Measurements from ENCODE around the gene ZNF185. TPM values are rescaled to one million over a fixed set of nuclear protein-coding genes. Genes with fewer than 3 reads are reported as not detected.

The ZNF185 gene
- 1.3 TPM in 2 replicates for total RNA-seq (2012; rRNA removed)

DNA sequence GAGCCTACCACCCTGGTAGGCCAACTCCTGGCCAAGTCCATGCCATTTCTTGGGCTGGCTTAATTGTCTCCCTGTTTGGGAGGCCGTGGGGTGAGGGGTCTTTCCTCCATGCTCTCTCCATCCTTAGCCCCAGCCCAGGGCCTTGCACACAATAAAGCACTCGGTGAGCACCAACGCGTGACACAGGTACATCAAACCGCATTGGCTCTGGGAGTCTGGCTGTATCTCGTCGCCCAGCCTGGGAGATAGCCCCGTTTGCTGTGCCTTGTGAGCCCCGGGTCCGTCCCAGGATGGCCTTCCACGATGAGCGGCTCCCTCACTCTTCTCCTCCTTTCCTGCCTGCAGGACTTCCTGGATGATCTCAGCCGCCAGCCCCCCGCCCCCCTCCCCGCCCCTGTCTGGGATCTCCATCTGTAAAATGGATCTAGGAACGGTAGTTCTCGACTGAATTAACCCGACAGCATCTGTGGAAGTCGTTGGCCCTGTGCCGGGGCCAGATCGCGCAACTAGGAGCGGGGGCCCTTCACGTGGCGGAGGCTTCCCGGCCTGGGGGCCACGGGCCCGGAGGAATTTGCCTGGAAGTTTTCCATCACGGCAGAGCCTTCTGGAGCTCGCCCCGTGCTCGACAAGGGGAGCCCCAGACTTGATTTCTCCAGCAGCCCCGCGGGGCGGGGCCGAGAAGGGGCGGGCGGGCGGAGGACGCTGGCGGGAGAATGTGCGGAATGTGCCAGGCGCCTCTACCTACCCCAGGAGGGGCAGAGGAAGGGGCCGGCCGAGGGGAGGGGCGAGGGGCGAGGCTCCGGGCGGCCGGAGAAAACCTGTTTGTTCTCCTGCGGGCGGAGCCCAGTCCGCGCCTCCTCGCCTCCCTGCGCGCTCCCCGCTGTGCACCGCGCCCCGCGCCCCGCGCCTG is at the start of gene ZNF185:
Gene ZNF185 (plus strand): TSS at position 846 of the 910 bp plus-strand sequence. CDS start 16,423 bp downstream, outside the sequence.
- Histone ChIP-seq H3K4me2 (ENCODE audit: low read length) (peak within 1 kb of the TSS; percentile 65), H3K4me3 (ENCODE audit: low read length) (peak within 1 kb of the TSS; percentile 56), H3K4me1 (ENCODE audit: control insufficient read depth, insufficient read depth, low read length) (peaks cover 15% of the 10 kb centered on the region), H3K9ac (ENCODE audit: low read depth, low read length) (peak within 1 kb of the TSS; percentile 3), H3K27me3 (ENCODE audit: control insufficient read depth, insufficient read depth, low read length) (peaks cover 4% of the 10 kb centered on the region), H3K36me3 (ENCODE audit: insufficient read depth, low read length) (no peaks in the 10 kb centered on the region), H3K9me3 (replicated peaks; ENCODE audit: low read length) (no peaks in the 10 kb centered on the region)

DNA sequence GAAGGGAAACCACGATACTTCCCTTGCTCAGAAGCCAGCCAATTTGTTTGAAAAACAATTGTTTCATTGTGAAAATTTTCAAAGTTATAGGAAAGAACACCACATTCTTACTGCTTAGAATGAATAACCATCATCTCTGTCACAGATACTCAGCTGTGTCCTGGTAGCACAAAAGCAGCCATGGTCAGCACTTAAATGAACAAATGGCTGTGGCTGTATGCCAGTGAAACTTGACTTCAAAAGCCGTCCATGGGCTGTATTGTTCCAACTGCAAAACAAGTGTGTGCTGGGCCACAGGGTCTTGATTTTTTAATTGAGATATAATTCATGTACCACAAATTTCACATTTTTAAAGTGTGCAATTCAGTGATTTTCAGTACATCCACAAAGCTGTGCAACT is 47.4 kb upstream of the ZNF185 start:
- no peaks in the 10 kb centered on the region for H3K27me3 ChIP-seq (ENCODE audit: control insufficient read depth, insufficient read depth, low read length)
- no peak overlapping the region for H3K9ac ChIP-seq (ENCODE audit: low read depth, low read length)
- no peak overlapping the region for H3K4me3 ChIP-seq (ENCODE audit: low read length)
- peaks cover 4% of the 10 kb centered on the region for H3K36me3 ChIP-seq (ENCODE audit: insufficient read depth, low read length)
- H3K9me3 ChIP-seq (replicated peaks; ENCODE audit: low read length) = no peaks in the 10 kb centered on the region
- H3K4me2 ChIP-seq (ENCODE audit: low read length) = no peak overlapping the region
- H3K4me1 ChIP-seq (ENCODE audit: control insufficient read depth, insufficient read depth, low read length) = no peaks in the 10 kb centered on the region

DNA sequence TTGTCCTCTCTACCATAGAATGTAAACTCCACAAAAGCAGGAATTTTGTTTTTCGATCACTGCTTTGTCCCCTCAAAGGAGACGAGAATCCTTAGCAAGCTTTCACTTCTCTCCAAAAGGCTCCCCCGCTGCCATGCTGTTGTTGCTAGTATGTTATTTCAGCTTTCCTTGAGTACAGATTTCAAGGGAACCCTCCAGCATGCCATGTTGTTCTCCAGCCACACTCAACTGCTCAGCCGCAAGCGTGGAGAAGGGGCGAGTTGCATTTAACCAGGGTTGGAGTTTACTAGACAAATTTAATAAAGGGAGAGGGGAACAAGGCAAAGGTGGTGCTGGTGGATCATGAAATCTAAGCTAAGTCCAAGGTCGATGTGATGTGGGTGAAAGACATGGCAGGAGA is 43.9 kb upstream of the ZNF185 start:
- H3K27me3 ChIP-seq (ENCODE audit: control insufficient read depth, insufficient read depth, low read length) = no peaks in the 10 kb centered on the region
- H3K4me1 ChIP-seq (ENCODE audit: control insufficient read depth, insufficient read depth, low read length) = no peaks in the 10 kb centered on the region
- H3K9me3 ChIP-seq (replicated peaks; ENCODE audit: low read length) = no peaks in the 10 kb centered on the region
- no peak overlapping the region for H3K4me2 ChIP-seq (ENCODE audit: low read length)
- H3K36me3 ChIP-seq (ENCODE audit: insufficient read depth, low read length) = peaks cover 13% of the 10 kb centered on the region
- H3K4me3 ChIP-seq (ENCODE audit: low read length) = no peak overlapping the region
- no peak overlapping the region for H3K9ac ChIP-seq (ENCODE audit: low read depth, low read length)

DNA sequence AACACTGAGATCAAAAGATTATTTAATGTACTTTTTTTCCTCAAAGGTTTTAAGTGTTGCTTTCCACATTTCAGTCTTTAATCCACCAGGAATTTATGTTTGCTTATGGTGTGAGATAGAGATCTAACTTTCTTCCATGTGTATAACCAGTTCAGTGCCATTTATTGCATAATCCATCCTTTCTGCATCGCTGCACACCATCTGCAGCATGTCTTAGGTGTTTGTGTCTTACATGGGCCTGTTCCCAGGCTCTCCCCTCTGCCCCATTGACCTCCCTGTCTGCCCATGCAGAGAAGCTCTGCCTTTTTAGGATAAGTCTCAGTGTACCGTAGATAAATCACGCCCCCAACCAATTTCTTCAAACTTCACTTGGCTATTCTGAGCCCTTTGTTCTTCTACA is 36.8 kb upstream of the ZNF185 start:
- H3K36me3 ChIP-seq (ENCODE audit: insufficient read depth, low read length) = peaks cover 15% of the 10 kb centered on the region
- H3K4me3 ChIP-seq (ENCODE audit: low read length) = no peak overlapping the region
- H3K9me3 ChIP-seq (replicated peaks; ENCODE audit: low read length) = no peaks in the 10 kb centered on the region
- H3K27me3 ChIP-seq (ENCODE audit: control insufficient read depth, insufficient read depth, low read length) = no peaks in the 10 kb centered on the region
- H3K4me1 ChIP-seq (ENCODE audit: control insufficient read depth, insufficient read depth, low read length) = no peaks in the 10 kb centered on the region
- no peak overlapping the region for H3K9ac ChIP-seq (ENCODE audit: low read depth, low read length)
- no peak overlapping the region for H3K4me2 ChIP-seq (ENCODE audit: low read length)

DNA sequence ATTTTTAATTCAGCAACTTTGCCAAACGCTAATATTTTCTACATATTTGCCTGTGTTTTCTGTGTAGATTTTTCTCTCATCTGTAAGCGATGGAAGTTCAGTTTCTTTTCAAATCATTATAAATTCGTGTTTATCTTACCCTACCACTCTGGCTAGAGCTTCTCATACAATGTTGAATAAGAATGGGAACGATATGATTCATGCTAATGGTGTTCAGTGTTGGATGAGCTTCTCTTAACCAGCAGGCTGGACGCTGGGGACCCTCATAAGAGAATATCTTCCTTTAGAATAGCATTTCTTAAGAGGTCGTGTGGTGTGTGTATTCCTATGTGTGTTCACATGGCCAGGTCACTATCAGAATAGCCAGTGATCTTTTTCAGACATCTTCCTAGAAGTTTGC is 36.0 kb upstream of the ZNF185 start:
- Histone ChIP-seq H3K36me3 (ENCODE audit: insufficient read depth, low read length) (peaks cover 15% of the 10 kb centered on the region), H3K4me2 (ENCODE audit: low read length) (no peak overlapping the region), H3K9ac (ENCODE audit: low read depth, low read length) (no peak overlapping the region), H3K9me3 (replicated peaks; ENCODE audit: low read length) (no peaks in the 10 kb centered on the region), H3K4me3 (ENCODE audit: low read length) (no peak overlapping the region), H3K27me3 (ENCODE audit: control insufficient read depth, insufficient read depth, low read length) (no peaks in the 10 kb centered on the region), H3K4me1 (ENCODE audit: control insufficient read depth, insufficient read depth, low read length) (no peaks in the 10 kb centered on the region)

DNA sequence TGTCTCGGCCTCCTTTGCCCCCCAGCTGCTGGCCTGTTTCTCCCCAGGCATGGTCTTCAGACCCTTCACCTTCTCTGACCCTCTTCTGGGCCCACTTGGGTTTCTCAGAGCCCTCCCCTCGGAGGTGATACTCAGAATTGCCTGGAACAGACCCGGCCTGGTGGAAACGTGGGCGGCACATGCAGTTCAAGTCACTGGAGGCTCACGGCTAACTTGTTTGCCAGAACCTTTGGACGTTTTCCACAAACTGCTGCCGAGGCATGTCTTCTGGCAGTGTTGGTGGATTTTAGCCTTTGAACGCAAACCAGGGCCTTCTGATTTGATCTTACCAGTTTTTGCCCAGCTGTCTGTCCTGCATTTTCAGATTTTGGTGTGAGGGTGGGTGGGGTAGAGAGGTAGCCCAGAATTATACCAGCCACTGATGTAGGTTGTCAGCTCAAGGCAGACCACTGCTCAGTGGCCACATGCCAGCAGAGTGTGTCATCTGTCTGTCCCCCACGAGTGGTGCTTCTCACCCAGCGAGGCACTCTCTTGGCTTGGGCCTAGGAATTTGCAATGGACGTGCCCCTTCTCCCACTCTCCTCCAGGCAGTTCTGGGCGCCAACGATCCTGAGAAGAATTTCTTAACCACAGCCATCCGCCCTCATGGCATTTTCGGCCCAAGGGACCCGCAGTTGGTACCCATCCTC is 32.5 kb upstream of the ZNF185 start:
- peaks cover 20% of the 10 kb centered on the region for H3K36me3 ChIP-seq (ENCODE audit: insufficient read depth, low read length)
- H3K4me3 ChIP-seq (ENCODE audit: low read length) = no peak overlapping the region
- no peaks in the 10 kb centered on the region for H3K9me3 ChIP-seq (replicated peaks; ENCODE audit: low read length)
- no peaks in the 10 kb centered on the region for H3K4me1 ChIP-seq (ENCODE audit: control insufficient read depth, insufficient read depth, low read length)
- H3K27me3 ChIP-seq (ENCODE audit: control insufficient read depth, insufficient read depth, low read length) = no peaks in the 10 kb centered on the region
- H3K9ac ChIP-seq (ENCODE audit: low read depth, low read length) = no peak overlapping the region
- H3K4me2 ChIP-seq (ENCODE audit: low read length) = no peak overlapping the region

DNA sequence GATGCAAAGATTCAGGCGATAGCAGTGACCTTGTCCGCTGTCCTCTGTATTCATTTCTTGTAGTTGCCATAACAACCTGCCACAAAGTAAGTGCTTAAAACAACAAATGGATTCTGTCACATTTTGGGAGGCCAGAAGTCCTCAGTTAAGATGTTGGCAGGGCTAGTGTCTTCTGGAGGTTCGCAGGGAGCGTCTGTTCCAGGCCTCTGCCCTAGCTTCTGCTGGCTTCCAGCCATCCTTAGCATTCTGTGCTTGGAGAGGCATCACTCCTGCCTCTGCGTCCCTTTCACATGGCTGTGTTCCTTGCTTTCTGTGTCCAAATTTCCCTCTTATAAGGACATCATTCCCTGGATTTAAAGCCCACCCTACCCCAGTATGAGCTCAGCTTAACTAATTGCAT is 31.5 kb upstream of the ZNF185 start:
- H3K4me2 ChIP-seq (ENCODE audit: low read length) = no peak overlapping the region

DNA sequence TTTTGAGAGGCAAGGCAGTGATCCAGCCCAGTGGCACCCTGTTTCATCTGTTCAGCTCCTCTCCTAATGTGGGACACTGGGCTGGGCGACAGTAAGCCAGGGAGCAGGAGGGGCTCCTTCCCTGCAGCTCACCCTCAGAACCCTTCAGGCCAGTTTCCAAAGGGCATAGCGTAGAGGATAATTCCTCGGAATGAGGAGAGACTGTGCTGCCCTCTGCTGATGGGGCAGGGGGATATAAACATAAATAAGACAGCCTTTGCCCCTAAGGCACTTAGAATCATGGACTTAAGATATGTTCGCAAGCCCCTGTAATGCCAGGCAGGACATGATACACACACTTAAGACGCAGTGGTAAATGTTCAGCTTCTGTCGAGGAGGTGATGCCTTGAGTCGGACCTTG is 27.9 kb upstream of the ZNF185 start:
- H3K36me3 ChIP-seq (ENCODE audit: insufficient read depth, low read length) = peaks cover 14% of the 10 kb centered on the region
- H3K27me3 ChIP-seq (ENCODE audit: control insufficient read depth, insufficient read depth, low read length) = no peaks in the 10 kb centered on the region
- no peak overlapping the region for H3K9ac ChIP-seq (ENCODE audit: low read depth, low read length)
- no peak overlapping the region for H3K4me3 ChIP-seq (ENCODE audit: low read length)
- no peak overlapping the region for H3K4me2 ChIP-seq (ENCODE audit: low read length)
- H3K4me1 ChIP-seq (ENCODE audit: control insufficient read depth, insufficient read depth, low read length) = no peaks in the 10 kb centered on the region
- H3K9me3 ChIP-seq (replicated peaks; ENCODE audit: low read length) = no peaks in the 10 kb centered on the region

More for the DNA sequence above, 31.5 kb upstream of the ZNF185 start:
- Histone ChIP-seq H3K4me1 (ENCODE audit: control insufficient read depth, insufficient read depth, low read length) (no peaks in the 10 kb centered on the region), H3K36me3 (ENCODE audit: insufficient read depth, low read length) (peaks cover 20% of the 10 kb centered on the region), H3K4me3 (ENCODE audit: low read length) (no peak overlapping the region), H3K27me3 (ENCODE audit: control insufficient read depth, insufficient read depth, low read length) (no peaks in the 10 kb centered on the region), H3K9ac (ENCODE audit: low read depth, low read length) (no peak overlapping the region), H3K9me3 (replicated peaks; ENCODE audit: low read length) (no peaks in the 10 kb centered on the region)

DNA sequence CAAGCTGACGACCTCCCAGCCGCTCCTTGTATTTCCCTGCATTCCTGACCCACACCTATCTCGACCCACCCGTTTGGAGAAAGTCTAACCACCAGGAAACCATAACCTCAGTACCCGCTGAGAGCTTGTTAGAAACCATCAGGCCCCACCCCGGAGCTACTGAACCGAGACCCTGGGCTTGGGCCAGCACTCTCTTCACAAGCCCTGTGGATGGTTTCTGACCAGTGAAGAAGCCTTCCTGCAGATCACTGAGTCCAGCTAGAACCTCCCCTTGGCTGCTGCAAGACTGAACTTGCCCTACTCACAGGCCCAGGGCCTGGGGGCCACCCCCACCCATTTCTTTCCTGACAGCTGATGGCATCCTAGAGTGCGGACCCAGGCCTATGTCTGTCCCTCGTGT is 26.6 kb upstream of the ZNF185 start:
- H3K27me3 ChIP-seq (ENCODE audit: control insufficient read depth, insufficient read depth, low read length) = no peaks in the 10 kb centered on the region
- no peaks in the 10 kb centered on the region for H3K4me1 ChIP-seq (ENCODE audit: control insufficient read depth, insufficient read depth, low read length)
- H3K4me3 ChIP-seq (ENCODE audit: low read length) = no peak overlapping the region
- no peaks in the 10 kb centered on the region for H3K9me3 ChIP-seq (replicated peaks; ENCODE audit: low read length)
- no peak overlapping the region for H3K4me2 ChIP-seq (ENCODE audit: low read length)
- peaks cover 14% of the 10 kb centered on the region for H3K36me3 ChIP-seq (ENCODE audit: insufficient read depth, low read length)
- no peak overlapping the region for H3K9ac ChIP-seq (ENCODE audit: low read depth, low read length)

DNA sequence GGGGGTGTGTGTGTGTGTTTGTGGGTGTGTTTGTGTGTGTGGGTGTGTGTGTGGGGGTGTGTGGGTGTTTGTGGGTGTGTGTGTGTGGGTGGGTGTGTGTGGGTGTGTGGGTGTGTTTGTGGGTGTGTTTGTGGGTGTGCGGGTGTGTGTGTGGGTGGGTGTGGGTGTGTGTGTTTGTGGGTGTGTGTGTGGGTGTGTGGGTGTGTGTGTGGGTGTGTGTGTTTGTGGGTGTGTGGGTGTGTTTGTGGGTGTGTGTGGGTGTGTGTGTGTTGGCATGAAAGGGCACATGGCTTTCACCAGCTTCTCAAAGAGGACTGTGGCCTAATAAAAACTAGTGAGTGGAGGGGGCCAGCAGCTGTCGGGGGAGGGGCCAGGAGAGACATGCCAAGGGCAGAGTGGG is 25.3 kb upstream of the ZNF185 start:
- H3K4me3 ChIP-seq (ENCODE audit: low read length) = no peak overlapping the region
- H3K4me2 ChIP-seq (ENCODE audit: low read length) = no peak overlapping the region
- H3K9ac ChIP-seq (ENCODE audit: low read depth, low read length) = no peak overlapping the region
- peaks cover 12% of the 10 kb centered on the region for H3K36me3 ChIP-seq (ENCODE audit: insufficient read depth, low read length)
- H3K9me3 ChIP-seq (replicated peaks; ENCODE audit: low read length) = no peaks in the 10 kb centered on the region
- H3K27me3 ChIP-seq (ENCODE audit: control insufficient read depth, insufficient read depth, low read length) = no peaks in the 10 kb centered on the region
- H3K4me1 ChIP-seq (ENCODE audit: control insufficient read depth, insufficient read depth, low read length) = no peaks in the 10 kb centered on the region

DNA sequence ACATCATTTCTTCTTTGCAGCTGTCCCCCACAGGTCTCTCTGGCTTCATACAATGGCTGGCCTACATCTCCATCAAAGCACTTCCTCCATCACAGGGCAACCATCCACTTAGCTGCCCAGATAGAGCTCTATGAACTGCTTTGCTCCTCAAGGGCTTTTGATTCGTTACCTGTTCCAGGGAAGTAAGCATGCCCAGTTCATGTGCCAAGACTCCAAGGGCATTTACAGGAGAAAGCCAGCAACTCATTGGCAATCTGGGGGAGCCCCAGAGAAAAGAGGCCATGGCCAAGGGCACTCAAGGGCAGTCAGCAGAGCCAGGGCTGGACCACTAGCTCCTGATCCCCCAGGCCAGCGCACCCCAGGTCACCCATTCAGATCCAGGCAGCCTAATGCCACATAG is 24.5 kb upstream of the ZNF185 start:
- Histone ChIP-seq H3K27me3 (ENCODE audit: control insufficient read depth, insufficient read depth, low read length) (no peaks in the 10 kb centered on the region), H3K4me3 (ENCODE audit: low read length) (no peak overlapping the region), H3K9me3 (replicated peaks; ENCODE audit: low read length) (no peaks in the 10 kb centered on the region), H3K4me2 (ENCODE audit: low read length) (no peak overlapping the region), H3K4me1 (ENCODE audit: control insufficient read depth, insufficient read depth, low read length) (no peaks in the 10 kb centered on the region), H3K36me3 (ENCODE audit: insufficient read depth, low read length) (peaks cover 12% of the 10 kb centered on the region), H3K9ac (ENCODE audit: low read depth, low read length) (no peak overlapping the region)

All from skeletal muscle satellite cell (primary cell).